ENCODE data around the gene NTHL1.

- TF ChIP-seq CTCF (IDR thresholded peaks at IDR 0.05) (no peak), POLR2A (IDR thresholded peaks at IDR 0.05) (no peak)
Observed at GRCh38 chr16:2076072-2076865, 28.6 kb upstream of the NTHL1 start.
